ENCODE data around the gene DNAH5.

- TF ChIP-seq, protein P1, sequence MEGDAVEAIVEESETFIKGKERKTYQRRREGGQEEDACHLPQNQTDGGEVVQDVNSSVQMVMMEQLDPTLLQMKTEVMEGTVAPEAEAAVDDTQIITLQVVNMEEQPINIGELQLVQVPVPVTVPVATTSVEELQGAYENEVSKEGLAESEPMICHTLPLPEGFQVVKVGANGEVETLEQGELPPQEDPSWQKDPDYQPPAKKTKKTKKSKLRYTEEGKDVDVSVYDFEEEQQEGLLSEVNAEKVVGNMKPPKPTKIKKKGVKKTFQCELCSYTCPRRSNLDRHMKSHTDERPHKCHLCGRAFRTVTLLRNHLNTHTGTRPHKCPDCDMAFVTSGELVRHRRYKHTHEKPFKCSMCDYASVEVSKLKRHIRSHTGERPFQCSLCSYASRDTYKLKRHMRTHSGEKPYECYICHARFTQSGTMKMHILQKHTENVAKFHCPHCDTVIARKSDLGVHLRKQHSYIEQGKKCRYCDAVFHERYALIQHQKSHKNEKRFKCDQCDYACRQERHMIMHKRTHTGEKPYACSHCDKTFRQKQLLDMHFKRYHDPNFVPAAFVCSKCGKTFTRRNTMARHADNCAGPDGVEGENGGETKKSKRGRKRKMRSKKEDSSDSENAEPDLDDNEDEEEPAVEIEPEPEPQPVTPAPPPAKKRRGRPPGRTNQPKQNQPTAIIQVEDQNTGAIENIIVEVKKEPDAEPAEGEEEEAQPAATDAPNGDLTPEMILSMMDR (conservative IDR thresholded peaks at IDR 0.05; ENCODE audit: low read depth in 2 of 2), result no peak
- TF ChIP-seq EZH2 (IDR thresholded peaks at IDR 0.05; ENCODE audit: low read depth, unreplicated experiment) (no peak), POLR2AphosphoS5 (IDR thresholded peaks at IDR 0.05; ENCODE audit: low read depth) (no peak)
Observed at GRCh38 chr5:13658761-13659160, 285.7 kb downstream of the DNAH5 start.

All from GM23338 (cell line).